Activated CD4-positive, alpha-beta T cell treated with anti-CD3 and anti-CD28 coated beads, Interleukin-2, amount 10 ng/mL, durations not matched to agents 24 days and 14 days (primary cell): ENCODE results near the gene DNMT3B. TPM values are rescaled to one million over a fixed set of nuclear protein-coding genes. Genes with fewer than 3 reads are reported as not detected.
A peak's percentile ranks its signal among the peaks of the same experiment; 100 is the strongest.

Experiments used
- DNase-seq: peaks from one replicate; pipeline ENCODE4 v3.0.0; 2022
- H3K27ac Mint-ChIP-seq: one replicate; pipeline ENCODE4 v1.8.0; 2022; ENCODE audit warnings: mild to moderate bottlenecking, mixed read lengths
- H3K27me3 Mint-ChIP-seq: one replicate; pipeline ENCODE4 v1.8.0; 2022; ENCODE audit warnings: mixed read lengths
- H3K36me3 Mint-ChIP-seq: one replicate; pipeline ENCODE4 v1.8.0; 2022; ENCODE audit warnings: low read depth, mild to moderate bottlenecking, mixed read lengths
- H3K4me1 Mint-ChIP-seq: one replicate; pipeline ENCODE4 v1.8.0; 2021; ENCODE audit warnings: mixed read lengths
- H3K4me3 Mint-ChIP-seq: one replicate; pipeline ENCODE4 v1.8.0; 2022; ENCODE audit warnings: mild to moderate bottlenecking, moderate library complexity, mixed read lengths
- H3K9me3 Mint-ChIP-seq: one replicate; pipeline ENCODE4 v1.8.0; 2021; ENCODE audit warnings: mixed read lengths
- intact Hi-C: fragments of 100-400 bp; cut with micrococcal nuclease; formaldehyde crosslinking; loops from one replicate; pipeline ENCODE4 v1.15.1; 2023
- total RNA-seq: library from RNA; stranded (reverse); gene quantifications from 2 replicates; pipeline ENCODE4 v1.2.3, GENCODE V29; 2022

DNMT3B gene
- total RNA-seq, 1 donor from 2014 or later: 1.3 TPM

DNA sequence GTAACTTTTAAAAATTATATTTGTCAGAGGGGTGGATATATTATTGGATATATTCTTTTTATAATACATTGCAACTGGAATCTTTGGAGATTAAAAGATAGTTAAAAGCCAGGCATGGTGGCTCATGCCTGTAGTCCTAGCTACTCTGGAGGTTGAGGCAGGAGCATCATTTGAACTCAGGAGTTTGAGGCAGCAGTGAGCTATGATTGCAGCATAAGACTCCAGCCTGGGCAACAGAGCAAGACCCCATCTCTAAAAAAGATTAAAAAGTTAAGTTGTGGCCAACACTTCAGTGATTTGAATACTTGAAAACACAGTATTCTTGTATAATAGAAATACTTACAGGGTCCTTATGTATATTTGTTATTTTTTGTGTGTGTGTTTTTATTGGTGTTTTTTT is 72.8 kb downstream of the DNMT3B start:
- Mint-ChIP-seq H3K27ac (no peak overlapping the region), H3K9me3 (no peaks in the 10 kb centered on the region), H3K36me3 (peaks cover 64% of the 10 kb centered on the region), H3K4me3 (no peak overlapping the region), H3K4me1 (peaks cover 42% of the 10 kb centered on the region), H3K27me3 (no peaks in the 10 kb centered on the region)
- no peak for DNase-seq
- intact Hi-C loops: no loop called here

DNA sequence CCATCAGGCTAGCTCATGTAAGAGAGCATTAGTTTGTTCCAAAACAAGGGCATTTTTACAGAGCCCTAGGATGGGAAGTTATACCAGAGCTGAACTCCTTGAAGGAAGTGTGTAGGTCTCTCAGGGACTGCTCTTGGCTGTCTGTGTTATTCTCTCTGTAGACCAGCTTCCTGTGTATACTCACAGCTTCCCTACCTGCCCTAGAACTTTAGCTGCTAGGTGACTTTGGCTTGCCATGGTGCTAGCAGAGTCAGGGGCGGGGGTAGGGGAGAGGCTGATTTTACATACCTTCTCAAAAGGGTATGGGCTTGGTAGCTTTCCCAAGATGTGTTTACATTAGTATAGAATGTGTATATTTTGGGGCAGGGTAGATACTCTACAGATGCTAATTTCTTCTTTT is 75.0 kb downstream of the DNMT3B start:
- intact Hi-C loops: no loop called here
- peak overlapping the region; percentile 13 for H3K27ac Mint-ChIP-seq
- no peak overlapping the region for H3K4me3 Mint-ChIP-seq
- peaks cover 60% of the 10 kb centered on the region for H3K36me3 Mint-ChIP-seq
- H3K9me3 Mint-ChIP-seq: no peaks in the 10 kb centered on the region
- no peak for DNase-seq
- peaks cover 39% of the 10 kb centered on the region for H3K4me1 Mint-ChIP-seq
- no peaks in the 10 kb centered on the region for H3K27me3 Mint-ChIP-seq

DNA sequence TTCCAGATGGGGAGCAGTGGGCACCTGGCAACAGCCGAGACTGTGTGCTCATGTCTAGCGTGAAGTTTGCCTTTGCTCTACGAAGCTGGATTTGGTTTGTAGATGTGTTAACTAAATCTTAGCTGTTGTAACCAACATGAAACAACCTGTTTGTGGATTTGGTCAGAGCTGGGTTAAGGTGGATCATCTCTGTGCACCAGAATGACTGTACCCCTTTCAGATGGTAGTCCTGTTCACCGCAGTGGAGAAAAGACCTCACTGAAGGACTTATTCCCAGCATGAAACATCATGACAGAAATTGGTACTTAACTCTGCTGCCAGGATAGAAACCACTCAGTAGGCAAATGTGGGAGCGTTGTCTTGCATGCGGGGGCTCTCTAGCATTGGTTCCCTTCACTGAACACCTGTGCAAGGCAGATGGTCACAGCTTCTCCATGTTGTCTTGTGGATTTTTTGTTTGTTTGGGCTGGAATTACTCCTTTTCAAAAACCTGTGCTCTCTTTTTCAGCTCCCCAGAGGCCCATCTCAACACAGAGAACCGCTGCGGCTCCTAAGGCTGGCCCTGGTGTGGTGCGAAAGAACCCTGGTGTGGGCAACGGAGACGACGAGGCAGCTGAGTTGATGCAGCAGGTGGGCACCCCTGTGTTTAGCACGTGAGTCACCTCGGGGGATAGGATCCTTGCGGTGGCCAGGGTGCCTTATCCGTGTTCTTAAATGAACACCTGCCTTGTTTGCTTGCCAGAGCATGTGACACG is 77.2 kb downstream of the DNMT3B start:
- DNase-seq: no peak
- intact Hi-C loops: no loop called here
- peaks cover 31% of the 10 kb centered on the region for H3K4me1 Mint-ChIP-seq

DNA sequence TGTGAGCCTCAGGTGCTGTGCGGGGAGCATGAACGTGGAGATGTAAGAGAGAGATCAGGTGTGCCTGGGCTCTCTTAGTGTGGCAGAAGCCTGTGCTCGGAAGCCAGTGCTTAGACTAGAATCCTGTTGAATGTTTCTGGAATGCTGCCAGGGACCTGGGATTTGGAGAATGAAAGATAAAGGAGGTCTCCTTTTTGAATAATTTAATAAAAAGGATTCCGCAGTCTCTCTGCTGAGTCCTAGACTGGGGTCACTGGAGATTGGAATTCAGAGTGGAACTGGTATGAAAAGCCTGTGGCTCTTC is 77.7 kb downstream of the DNMT3B start:
- Mint-ChIP-seq H3K4me3 (no peak overlapping the region), H3K4me1 (peaks cover 33% of the 10 kb centered on the region), H3K36me3 (peaks cover 60% of the 10 kb centered on the region), H3K27ac (peak overlapping the region; percentile 16), H3K27me3 (no peaks in the 10 kb centered on the region), H3K9me3 (no peaks in the 10 kb centered on the region)
- intact Hi-C loops: no loop called here
- no peak for DNase-seq

More for the DNA sequence above, 77.2 kb downstream of the DNMT3B start:
- no peaks in the 10 kb centered on the region for H3K9me3 Mint-ChIP-seq
- H3K27me3 Mint-ChIP-seq: no peaks in the 10 kb centered on the region
- peaks cover 59% of the 10 kb centered on the region for H3K36me3 Mint-ChIP-seq
- H3K4me3 Mint-ChIP-seq: no peak overlapping the region
- peak overlapping the region; percentile 16 for H3K27ac Mint-ChIP-seq

DNA sequence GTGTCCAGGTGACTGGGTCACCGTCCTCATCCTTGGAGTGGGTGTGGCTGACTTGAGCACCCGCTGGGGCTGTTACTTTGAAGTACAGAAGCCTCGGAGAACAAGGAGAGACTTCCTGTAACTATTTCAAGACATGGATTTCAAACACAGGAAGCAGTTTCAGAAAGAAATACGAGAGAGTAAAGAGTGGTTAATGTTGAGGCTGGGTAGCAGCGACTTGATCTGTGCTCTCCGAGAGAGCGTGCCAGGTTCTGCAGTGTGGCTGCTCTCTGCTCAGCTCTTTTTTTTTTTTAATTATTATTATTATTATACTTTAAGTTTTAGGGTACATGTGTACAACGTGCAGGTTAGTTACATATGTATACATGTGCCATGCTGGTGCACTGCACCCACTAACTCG is 79.0 kb downstream of the DNMT3B start:
- peaks cover 32% of the 10 kb centered on the region for H3K4me1 Mint-ChIP-seq
- intact Hi-C loops: no loop called here
- no peaks in the 10 kb centered on the region for H3K9me3 Mint-ChIP-seq
- H3K36me3 Mint-ChIP-seq: peaks cover 55% of the 10 kb centered on the region
- peak overlapping the region; percentile 60 for H3K4me3 Mint-ChIP-seq
- no peaks in the 10 kb centered on the region for H3K27me3 Mint-ChIP-seq
- H3K27ac Mint-ChIP-seq: peak overlapping the region; percentile 68
- no peak for DNase-seq

DNA sequence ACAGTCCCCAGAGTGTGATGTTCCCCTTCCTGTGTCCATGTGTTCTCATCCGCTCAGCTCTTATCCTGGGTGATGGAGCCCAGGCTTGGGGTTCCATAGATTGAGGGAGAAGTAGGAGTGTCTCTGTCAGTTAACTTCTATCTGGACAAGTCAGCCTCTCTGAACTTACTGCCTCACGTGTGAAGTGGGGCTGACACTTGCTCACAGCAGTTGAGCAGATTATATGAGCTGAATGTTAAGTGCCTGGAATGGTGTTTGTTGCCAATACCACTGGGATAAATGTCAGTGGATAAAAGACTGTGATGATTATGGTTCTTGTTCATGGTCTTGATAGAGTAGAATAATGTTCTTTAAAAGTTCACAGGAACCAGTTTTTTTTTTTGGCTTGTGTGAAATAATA is 79.4 kb downstream of the DNMT3B start:
- Mint-ChIP-seq H3K4me1 (peaks cover 32% of the 10 kb centered on the region), H3K36me3 (peaks cover 55% of the 10 kb centered on the region), H3K9me3 (no peaks in the 10 kb centered on the region), H3K27me3 (no peaks in the 10 kb centered on the region), H3K27ac (peak overlapping the region; percentile 83), H3K4me3 (peak overlapping the region; percentile 24)
- no peak for DNase-seq
- intact Hi-C loops: no loop called here

DNA sequence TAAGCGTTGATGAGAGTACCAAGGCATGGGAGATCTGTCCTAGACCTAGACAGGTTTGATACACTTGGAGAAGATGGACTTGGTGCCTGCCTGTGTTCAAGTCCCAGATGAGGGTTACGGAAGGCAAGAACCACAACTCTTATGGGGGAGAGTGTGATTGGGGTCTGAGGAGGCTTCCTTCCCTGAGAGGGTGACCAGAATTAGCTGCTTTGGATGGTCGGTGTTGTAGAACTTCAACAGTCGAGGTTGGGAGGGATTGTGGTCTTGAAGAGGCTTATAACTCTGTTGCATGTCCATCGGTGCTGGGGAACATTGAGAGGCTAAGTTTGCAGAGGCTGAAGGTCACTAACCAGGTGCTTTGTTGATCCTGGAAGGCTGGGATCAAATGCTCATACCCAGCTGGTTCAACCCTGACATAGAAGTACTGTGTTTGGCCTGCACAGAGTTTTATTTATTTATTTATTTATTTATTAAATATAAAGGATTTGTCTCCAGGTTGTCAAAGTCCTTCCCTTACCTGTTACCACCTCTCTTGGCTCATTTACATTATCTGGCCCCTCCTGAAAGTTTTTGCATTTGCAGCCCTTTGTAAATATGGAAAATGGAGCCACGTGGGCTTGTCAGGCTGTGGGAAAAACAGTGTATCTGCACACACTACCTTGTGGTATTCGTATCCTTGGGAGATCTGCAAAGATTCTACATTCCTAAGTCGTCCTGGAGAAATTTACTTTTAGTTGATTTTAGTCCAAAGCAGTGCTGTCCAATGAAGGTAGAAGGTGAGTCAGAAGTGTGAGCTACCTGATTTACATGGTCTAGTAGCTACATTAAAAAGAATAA is 80.7 kb downstream of the DNMT3B start:
- Mint-ChIP-seq H3K4me3 (no peak overlapping the region), H3K27me3 (no peaks in the 10 kb centered on the region), H3K36me3 (peaks cover 60% of the 10 kb centered on the region), H3K4me1 (peaks cover 32% of the 10 kb centered on the region), H3K9me3 (no peaks in the 10 kb centered on the region), H3K27ac (no peak overlapping the region)
- intact Hi-C loops: no loop called here
- no peak for DNase-seq

DNA sequence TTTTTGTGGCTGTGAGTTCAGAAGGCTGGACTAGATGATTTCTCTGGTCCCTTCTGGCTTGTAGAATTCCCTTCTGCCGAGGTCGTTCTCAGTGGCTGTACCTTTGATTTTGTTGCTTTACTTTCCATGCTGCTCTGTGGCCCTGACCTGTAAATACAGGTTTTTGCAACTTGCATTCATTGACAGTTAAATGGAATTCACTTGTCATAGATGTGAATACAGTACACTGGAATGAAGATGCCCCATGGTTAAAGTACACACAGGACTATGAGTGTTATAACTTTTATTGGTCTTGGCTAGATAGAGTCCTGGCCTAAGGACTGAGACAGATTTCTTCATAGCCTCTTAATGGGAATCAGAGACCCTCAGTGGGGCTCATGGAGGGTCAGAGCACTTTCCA is 83.6 kb downstream of the DNMT3B start:
- Mint-ChIP-seq H3K27me3 (no peaks in the 10 kb centered on the region), H3K36me3 (peaks cover 64% of the 10 kb centered on the region), H3K4me1 (peaks cover 20% of the 10 kb centered on the region), H3K4me3 (no peak overlapping the region), H3K9me3 (no peaks in the 10 kb centered on the region), H3K27ac (no peak overlapping the region)
- no peak for DNase-seq
- intact Hi-C loops: no loop called here

DNA sequence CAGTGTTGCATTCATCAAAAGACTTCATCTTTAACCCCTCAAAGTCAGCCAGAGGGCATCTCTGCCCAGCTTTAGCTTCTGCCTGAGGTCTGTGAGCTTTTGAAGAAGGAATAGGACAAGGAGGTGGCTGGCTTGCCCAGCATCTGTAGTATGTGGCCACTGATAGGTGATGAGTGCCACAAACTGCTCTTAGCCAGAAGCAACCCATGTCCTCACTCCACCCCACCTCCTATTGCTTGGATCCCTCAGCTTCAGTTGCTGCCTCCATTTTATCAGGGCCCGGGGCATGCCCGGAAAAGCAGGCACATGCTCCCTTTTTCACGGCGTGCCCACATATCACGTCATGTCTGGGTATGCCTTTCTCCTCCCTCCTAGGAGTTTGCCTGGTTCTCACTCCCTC is 84.7 kb downstream of the DNMT3B start:
- peaks cover 12% of the 10 kb centered on the region for H3K4me1 Mint-ChIP-seq
- no peaks in the 10 kb centered on the region for H3K9me3 Mint-ChIP-seq
- H3K36me3 Mint-ChIP-seq: peaks cover 64% of the 10 kb centered on the region
- DNase-seq: no peak
- no peak overlapping the region for H3K4me3 Mint-ChIP-seq
- H3K27me3 Mint-ChIP-seq: no peaks in the 10 kb centered on the region
- H3K27ac Mint-ChIP-seq: no peak overlapping the region
- intact Hi-C loops: no loop called here

DNA sequence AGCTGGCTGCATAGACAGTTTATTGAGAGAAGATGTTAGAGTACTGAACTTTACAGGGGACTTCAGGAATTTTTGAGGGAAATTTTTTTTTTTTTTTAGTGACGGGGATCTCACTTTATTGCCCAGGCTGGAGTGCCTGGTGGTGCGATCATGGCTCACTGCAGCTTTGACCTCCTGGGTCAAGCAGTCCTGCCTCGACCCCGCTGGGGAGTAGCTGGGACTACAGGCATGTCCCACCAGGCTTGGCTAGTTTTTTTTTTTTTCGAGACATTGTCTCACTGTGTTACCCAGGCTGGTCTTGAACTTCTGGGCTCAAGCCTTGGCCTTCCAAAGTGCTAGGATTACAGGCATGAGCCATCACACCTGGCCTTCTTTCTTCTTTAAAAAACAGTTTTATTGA is 85.8 kb downstream of the DNMT3B start:
- Mint-ChIP-seq H3K4me3 (no peak overlapping the region), H3K9me3 (no peaks in the 10 kb centered on the region), H3K27me3 (no peaks in the 10 kb centered on the region), H3K27ac (peak overlapping the region; percentile 44), H3K36me3 (peaks cover 65% of the 10 kb centered on the region), H3K4me1 (peaks cover 10% of the 10 kb centered on the region)
- no peak for DNase-seq
- intact Hi-C loops: no loop called here

DNA sequence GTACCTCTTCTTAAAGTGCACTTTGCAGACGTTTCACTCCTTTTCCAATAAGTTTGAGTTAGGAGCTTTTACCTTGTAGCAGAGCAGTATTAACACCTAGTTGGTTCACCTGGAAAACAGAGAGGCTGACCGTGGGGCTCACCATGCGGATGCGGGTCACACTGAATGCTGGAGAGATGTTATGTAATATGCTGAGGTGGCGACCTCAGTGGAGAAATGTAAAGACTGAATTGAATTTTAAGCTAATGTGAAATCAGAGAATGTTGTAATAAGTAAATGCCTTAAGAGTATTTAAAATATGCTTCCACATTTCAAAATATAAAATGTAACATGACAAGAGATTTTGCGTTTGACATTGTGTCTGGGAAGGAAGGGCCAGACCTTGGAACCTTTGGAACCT is 86.7 kb downstream of the DNMT3B start:
- Mint-ChIP-seq H3K27ac (peak overlapping the region; percentile 1), H3K9me3 (no peaks in the 10 kb centered on the region), H3K4me1 (peaks cover 11% of the 10 kb centered on the region), H3K36me3 (peaks cover 68% of the 10 kb centered on the region), H3K4me3 (no peak overlapping the region), H3K27me3 (no peaks in the 10 kb centered on the region)
- intact Hi-C loops: no loop called here
- DNase-seq: no peak

DNA sequence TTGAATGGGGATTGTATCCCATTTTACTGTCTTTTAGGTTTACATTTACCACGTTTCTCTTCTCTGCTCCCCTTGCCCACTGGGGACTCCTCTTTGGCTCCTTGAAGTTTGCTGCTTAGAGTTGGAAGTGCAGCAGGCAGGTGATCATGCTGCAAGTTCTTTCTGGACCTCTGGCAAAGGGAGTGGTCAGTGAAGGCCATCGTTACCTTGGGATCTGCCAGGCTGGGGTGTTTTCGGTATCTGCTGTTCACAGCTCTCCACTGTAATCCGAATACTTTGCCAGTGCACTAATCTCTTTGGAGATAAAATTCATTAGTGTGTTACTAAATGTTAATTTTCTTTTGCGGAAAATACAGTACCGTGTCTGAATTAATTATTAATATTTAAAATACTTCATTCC is 87.4 kb downstream of the DNMT3B start:
- H3K9me3 Mint-ChIP-seq: no peaks in the 10 kb centered on the region
- H3K36me3 Mint-ChIP-seq: peaks cover 65% of the 10 kb centered on the region

DNA sequence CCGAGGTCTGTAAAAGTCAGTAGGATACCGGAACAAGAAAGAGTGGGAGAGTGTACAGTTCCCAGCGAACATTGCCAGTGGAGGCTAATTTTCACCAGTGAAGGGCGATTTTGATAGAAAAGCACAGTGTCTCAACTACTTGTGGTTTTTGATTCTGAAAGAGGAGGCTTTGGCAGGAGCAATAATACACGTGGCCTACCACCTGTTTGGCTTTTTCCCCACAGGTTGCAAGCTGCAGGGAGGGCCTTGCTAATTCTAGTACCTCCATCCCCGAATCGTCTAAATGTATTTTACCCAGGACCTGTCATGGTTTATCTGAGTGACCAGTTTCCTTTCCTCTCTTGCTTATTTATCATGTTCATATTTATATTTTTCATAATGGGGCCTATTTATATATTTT is 93.2 kb downstream of the DNMT3B start:
- Mint-ChIP-seq H3K27me3 (no peaks in the 10 kb centered on the region), H3K36me3 (peaks cover 42% of the 10 kb centered on the region), H3K4me1 (peaks cover 10% of the 10 kb centered on the region), H3K4me3 (no peak overlapping the region), H3K27ac (peak overlapping the region; percentile 58), H3K9me3 (no peaks in the 10 kb centered on the region)
- DNase-seq: no peak
- intact Hi-C loops: no loop called here

More for the DNA sequence above, 87.4 kb downstream of the DNMT3B start:
- no peak overlapping the region for H3K4me3 Mint-ChIP-seq
- DNase-seq: no peak
- intact Hi-C loops: no loop called here
- H3K4me1 Mint-ChIP-seq: peaks cover 11% of the 10 kb centered on the region
- H3K27me3 Mint-ChIP-seq: no peaks in the 10 kb centered on the region
- H3K27ac Mint-ChIP-seq: no peak overlapping the region

DNA sequence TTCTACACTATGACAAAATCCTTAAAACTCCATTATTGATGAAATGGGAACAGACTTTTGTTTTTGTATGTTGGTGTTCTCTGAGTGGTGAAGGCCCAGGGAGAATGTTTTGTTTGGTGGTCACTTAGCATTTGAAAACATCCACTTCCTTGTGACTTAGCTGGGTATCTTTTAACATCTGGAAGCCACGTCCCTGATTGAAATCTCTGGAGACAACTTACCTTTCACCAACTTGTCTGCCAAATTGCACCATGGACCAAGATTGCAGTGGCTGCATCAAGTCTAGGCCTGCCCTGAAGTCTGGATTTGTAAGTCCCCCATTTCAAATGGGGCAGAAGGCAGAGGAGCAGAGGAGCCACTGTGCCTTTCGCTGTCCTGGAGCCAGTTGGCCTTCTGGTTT is 96.0 kb downstream of the DNMT3B start:
- Mint-ChIP-seq H3K4me1 (peaks cover 10% of the 10 kb centered on the region), H3K9me3 (no peaks in the 10 kb centered on the region), H3K4me3 (no peak overlapping the region), H3K27me3 (no peaks in the 10 kb centered on the region), H3K27ac (no peak overlapping the region), H3K36me3 (peaks cover 19% of the 10 kb centered on the region)
- intact Hi-C loops: no loop called here
- no peak for DNase-seq
